Lower lobe of right lung (tissue), 2 donors: ENCODE results near the gene ERMP1. TPM values are rescaled to one million over a fixed set of nuclear protein-coding genes. Genes with fewer than 3 reads are reported as not detected.

Experiments used
- ATAC-seq, 2 donors: fragments of 200-7000 bp; cut with Tn5 transposase; one replicate each; pipeline ENCODE4 v1.9.1; 2020 to 2022; ENCODE audit warnings: mild to moderate bottlenecking in 2 of 2, moderate library complexity in 2 of 2
- DNase-seq: peaks from one replicate; pipeline ENCODE4 v3.0.0-alpha.2; 2020
- H3K27ac ChIP-seq: fragments of 200-600 bp; one replicate; pipeline ENCODE4 v1.8.0; 2022
- H3K27me3 ChIP-seq: fragments of 200-600 bp; one replicate; pipeline ENCODE4 v1.8.0; 2022; ENCODE audit warnings: low read depth
- H3K36me3 ChIP-seq: fragments of 200-600 bp; one replicate; pipeline ENCODE4 v1.8.0; 2022; ENCODE audit warnings: mild to moderate bottlenecking
- H3K4me1 ChIP-seq: fragments of 200-600 bp; one replicate; pipeline ENCODE4 v1.8.0; 2022
- H3K4me3 ChIP-seq: fragments of 200-600 bp; one replicate; pipeline ENCODE4 v1.8.0; 2022; ENCODE audit warnings: mild to moderate bottlenecking
- H3K9me3 ChIP-seq: fragments of 200-600 bp; one replicate; pipeline ENCODE4 v1.8.0; 2022
- CTCF ChIP-seq: fragments of 200-600 bp; IDR thresholded peaks from one replicate; pipeline ENCODE4 v1.8.0; 2022; ENCODE audit warnings: antibody characterized with exemption, mild to moderate bottlenecking
- intact Hi-C: fragments of 100-400 bp; cut with DNase I; formaldehyde crosslinking; loops from one replicate; pipeline ENCODE4 v1.11.0; 2022
- total RNA-seq: library from RNA; stranded (reverse); fragmentation: NEBNext Ultra II Directional; extraction: Animal tissue kit (Norgen Biotek cat#: 25700); gene quantifications from one replicate; pipeline ENCODE4 v1.2.1, GENCODE V29; 2021
- donor health status: DM: no; HTN: yes; CAD: no; lungs with severe emphysema.

Gene ERMP1
- total RNA-seq, 1 donor from 2014 or later = 26.2 TPM

GRCh38 chr9:5778805-5779204 lies 54.1 kb downstream of the ERMP1 start:
- ATAC-seq = no peak
- H3K27me3 ChIP-seq = no peaks in the 10 kb centered on the region
- peaks cover 12% of the 10 kb centered on the region for H3K9me3 ChIP-seq
- intact Hi-C loops = no loop called here
- peaks cover 68% of the 10 kb centered on the region for H3K36me3 ChIP-seq
- H3K4me1 ChIP-seq = no peaks in the 10 kb centered on the region
- no peak overlapping the region for H3K27ac ChIP-seq
- TF ChIP-seq CTCF = no peak
- no peak for DNase-seq
- no peak overlapping the region for H3K4me3 ChIP-seq

DNA sequence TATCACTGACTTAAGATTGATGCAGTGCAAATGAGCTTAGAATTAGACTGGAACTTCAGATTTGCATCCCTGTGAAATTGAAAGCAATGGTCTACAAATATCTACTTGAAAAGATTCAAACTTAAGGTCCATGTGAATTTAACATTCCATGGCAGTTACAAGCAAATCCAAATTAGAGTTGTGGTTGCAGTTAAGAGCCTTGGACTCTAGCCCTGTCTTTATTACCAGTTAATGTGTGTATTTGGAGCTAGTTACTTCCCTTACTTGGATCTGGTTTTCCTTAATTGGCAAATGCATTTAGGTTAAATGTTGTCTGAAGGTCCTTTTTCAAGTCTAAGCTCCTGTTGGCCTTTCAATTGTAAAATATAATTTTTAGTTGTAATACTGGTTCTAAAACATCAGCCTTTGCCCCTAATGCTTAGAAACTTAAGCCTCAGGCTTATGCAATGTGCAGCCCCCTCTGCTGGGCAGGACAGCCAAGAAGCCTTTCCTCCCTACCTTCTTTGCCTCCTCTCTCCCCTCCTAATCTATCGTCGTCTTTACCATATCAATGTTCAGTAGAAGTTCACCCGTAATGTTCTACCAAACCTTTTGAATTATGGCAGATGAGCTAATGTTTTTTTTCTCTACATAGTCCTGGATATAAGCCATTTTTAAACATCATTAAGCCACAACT lies 59.5 kb downstream of the ERMP1 start:
- H3K4me3 ChIP-seq = no peak overlapping the region
- ATAC-seq (no peak), DNase-seq (no peak)
- no peaks in the 10 kb centered on the region for H3K27me3 ChIP-seq
- intact Hi-C loops = no loop called here
- H3K4me1 ChIP-seq = no peaks in the 10 kb centered on the region
- no peak for TF ChIP-seq CTCF
- peaks cover 3% of the 10 kb centered on the region for H3K9me3 ChIP-seq
- no peak overlapping the region for H3K27ac ChIP-seq
- H3K36me3 ChIP-seq = peaks cover 99% of the 10 kb centered on the region

- no peaks in the 10 kb centered on the region for H3K27me3 ChIP-seq
- no peak overlapping the region for H3K4me3 ChIP-seq
- ATAC-seq (no peak), DNase-seq (no peak)
- peaks cover 100% of the 10 kb centered on the region for H3K36me3 ChIP-seq
- no peak overlapping the region for H3K27ac ChIP-seq
- H3K9me3 ChIP-seq = no peaks in the 10 kb centered on the region
- intact Hi-C loops = no loop called here
- TF ChIP-seq CTCF = no peak
- H3K4me1 ChIP-seq = no peaks in the 10 kb centered on the region
Observed at GRCh38 chr9:5767968-5768932, 64.7 kb downstream of the ERMP1 start.

GRCh38 chr9:5764130-5764868 lies 68.6 kb downstream of the ERMP1 start:
- Histone ChIP-seq H3K4me1 (no peaks in the 10 kb centered on the region), H3K36me3 (peaks cover 91% of the 10 kb centered on the region), H3K9me3 (no peaks in the 10 kb centered on the region), H3K4me3 (no peak overlapping the region), H3K27me3 (no peaks in the 10 kb centered on the region), H3K27ac (no peak overlapping the region)
- ATAC-seq = no peak
- TF ChIP-seq CTCF = no peak
- DNase-seq = no peak
- intact Hi-C loops = no loop called here

DNA sequence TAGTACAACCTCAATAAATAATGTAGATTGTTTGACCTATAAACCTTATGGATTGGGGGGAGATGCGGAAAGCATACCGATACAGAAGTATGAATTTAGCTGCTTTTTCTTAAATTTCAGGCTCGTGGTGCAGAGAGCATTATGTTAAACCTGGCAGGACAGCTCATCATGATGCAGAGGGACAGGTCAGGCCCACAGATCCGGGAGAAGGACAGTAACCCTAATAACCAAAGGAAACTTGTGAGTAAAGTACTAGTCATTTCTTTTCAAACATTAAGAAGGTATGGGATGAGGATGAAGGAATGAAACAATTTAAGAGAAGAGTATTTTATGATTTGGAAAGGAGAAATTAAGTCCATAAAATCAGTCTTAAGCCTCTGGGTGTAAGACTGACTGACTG lies 70.5 kb downstream of the ERMP1 start:
- intact Hi-C loops = no loop called here
- H3K36me3 ChIP-seq = peaks cover 84% of the 10 kb centered on the region
- no peak for ATAC-seq

More for the DNA sequence above, 70.5 kb downstream of the ERMP1 start:
- DNase-seq = no peak
- H3K4me3 ChIP-seq = no peak overlapping the region
- no peaks in the 10 kb centered on the region for H3K4me1 ChIP-seq
- no peak overlapping the region for H3K27ac ChIP-seq
- no peaks in the 10 kb centered on the region for H3K9me3 ChIP-seq
- no peaks in the 10 kb centered on the region for H3K27me3 ChIP-seq
- no peak for TF ChIP-seq CTCF
